ENCODE results near the gene ASPDH. TPM values are rescaled to one million over a fixed set of nuclear protein-coding genes. Genes with fewer than 3 reads are reported as not detected.

ASPDH gene
- total and polyA plus RNA-seq, 2 of the 4 experiments (the other 2 are of a cell fraction): not detected

DNA sequence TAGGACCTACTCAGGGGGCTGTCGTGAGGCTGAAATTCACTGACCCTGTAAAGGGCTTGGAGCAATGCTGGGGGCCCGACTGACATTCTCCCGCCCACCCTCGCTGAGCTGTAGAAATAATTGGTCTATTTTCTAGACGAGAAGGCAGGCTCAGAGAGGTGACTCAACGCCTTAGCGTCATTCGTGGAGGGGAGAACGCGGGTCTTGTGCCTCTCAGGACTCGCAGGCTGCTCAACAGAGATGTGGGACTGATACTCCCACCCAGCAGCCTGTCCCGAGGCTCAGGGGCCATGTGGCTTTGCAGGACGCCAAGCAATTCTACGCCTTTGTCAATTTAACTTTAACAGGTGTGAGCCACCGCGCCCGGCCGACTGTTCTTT lies 23.6 kb upstream of the ASPDH start:
- dilution Hi-C loops (cut with HindIII; ENCODE audit: low sequenced_read_pairs, unreplicated experiment): no loop called here

More for the DNA sequence above, 23.6 kb upstream of the ASPDH start:
- POLR2A ChIA-PET (ENCODE audit: unreplicated experiment): interaction anchor here (0.6 kb wide), 1 partner anchor 10 kb away, joined by 5 read pairs; no protein-coding TSS in a partner anchor
- WGBS, 2 experiments (ENCODE audit: extremely low coverage in 2 of 2, insufficient read length in 1 of 2): 91% methylated on average over 10 of the region's 18 CpGs; no CpG with 5 or more reads in 1 of the 2 experiments
- no peaks in the 10 kb centered on the region for H4K20me1 ChIP-seq (ENCODE audit: insufficient read depth, low read length)
- H3K4ac ChIP-seq (ENCODE audit: low read depth, low read length): no peak overlapping the region
- no peaks in the 10 kb centered on the region for H3K36me3 ChIP-seq (ENCODE audit: control insufficient read depth, insufficient read depth, low read length)
- H4K8ac ChIP-seq (ENCODE audit: low read depth in 2 of 2, low read length in 2 of 2): no peak overlapping the region
- H4K91ac ChIP-seq (ENCODE audit: insufficient read depth, low read depth, low read length): no peak overlapping the region
- H3K4me3 ChIP-seq (ENCODE audit: insufficient read depth, low read depth, low read length): no peak overlapping the region
- H2BK20ac ChIP-seq (ENCODE audit: low read depth, low read length): no peak overlapping the region
- in situ Hi-C loops (cut with MboI; ENCODE audit: low sequenced_read_pairs): loop anchor here (10.0 kb wide), 1 partner anchor 248 kb away; no protein-coding TSS in a partner anchor
- H3K9me1 ChIP-seq (ENCODE audit: insufficient read depth, low read length): no peaks in the 10 kb centered on the region
- H4K5ac ChIP-seq (ENCODE audit: low read depth, low read length): no peak overlapping the region
- no peak overlapping the region for H3K56ac ChIP-seq (ENCODE audit: extremely low read depth, insufficient read depth, low read length)
- no peak overlapping the region for H2BK5ac ChIP-seq (ENCODE audit: low read depth, low read length, poor library complexity, severe bottlenecking)
- no peak overlapping the region for H2AFZ ChIP-seq (replicated peaks; ENCODE audit: low read length, poor library complexity)
- H2BK15ac ChIP-seq (ENCODE audit: low read depth, low read length): no peak overlapping the region
- intact Hi-C loops (cut with micrococcal nuclease): loop anchor here (1.0 kb wide), 1 partner anchor 385 kb away; no protein-coding TSS in a partner anchor
- TF ChIP-seq, protein P1, sequence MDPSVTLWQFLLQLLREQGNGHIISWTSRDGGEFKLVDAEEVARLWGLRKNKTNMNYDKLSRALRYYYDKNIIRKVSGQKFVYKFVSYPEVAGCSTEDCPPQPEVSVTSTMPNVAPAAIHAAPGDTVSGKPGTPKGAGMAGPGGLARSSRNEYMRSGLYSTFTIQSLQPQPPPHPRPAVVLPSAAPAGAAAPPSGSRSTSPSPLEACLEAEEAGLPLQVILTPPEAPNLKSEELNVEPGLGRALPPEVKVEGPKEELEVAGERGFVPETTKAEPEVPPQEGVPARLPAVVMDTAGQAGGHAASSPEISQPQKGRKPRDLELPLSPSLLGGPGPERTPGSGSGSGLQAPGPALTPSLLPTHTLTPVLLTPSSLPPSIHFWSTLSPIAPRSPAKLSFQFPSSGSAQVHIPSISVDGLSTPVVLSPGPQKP (IDR thresholded peaks at IDR 0.05; ENCODE audit: borderline replicate concordance, low read depth, low read length): no peak
- TF ChIP-seq RFX5 (IDR thresholded peaks at IDR 0.05; ENCODE audit: low read depth, low read length): no peak
- H3K9ac ChIP-seq (ENCODE audit: low read depth, low read length): no peak overlapping the region
- no peak overlapping the region for H3K23ac ChIP-seq (ENCODE audit: low read depth, low read length)
- no peak overlapping the region for H3K14ac ChIP-seq (replicated peaks; ENCODE audit: low read depth, low read length)
- H3K79me1 ChIP-seq (ENCODE audit: low read depth in 1 of 2, low read length in 2 of 2): no peaks in the 10 kb centered on the region
- H2AK9ac ChIP-seq (replicated peaks; ENCODE audit: low read depth, low read length, poor library complexity): peak overlapping the region; percentile 65
- no peak overlapping the region for H3K27ac ChIP-seq (ENCODE audit: insufficient read depth, low read length)
- no peak overlapping the region for H2BK120ac ChIP-seq (ENCODE audit: low read depth, low read length)
- ATAC-seq (ENCODE audit: low read depth) (no peak), DNase-seq (no peak)
- H3K9me3 ChIP-seq (ENCODE audit: control insufficient read depth, insufficient read depth, low read length): peaks cover 8% of the 10 kb centered on the region
- no peak overlapping the region for H3K18ac ChIP-seq (ENCODE audit: low read depth, low read length)
- BruUV-seq (replicated peaks): no TSS peak
- CTCF ChIA-PET: interaction anchor here (0.6 to 2.5 kb wide), 7 partner anchors 13 to 818 kb away, joined by 3 to 8 read pairs (median 4); no protein-coding TSS in a partner anchor
- H3K4me1 ChIP-seq (ENCODE audit: control insufficient read depth, insufficient read depth, low read length): no peaks in the 10 kb centered on the region
- no peaks in the 10 kb centered on the region; the same call in 1 of the 2 replicates for H3K27me3 ChIP-seq (ENCODE audit: control insufficient read depth, insufficient read depth, low read length)
- H3K4me2 ChIP-seq (ENCODE audit: low read depth, low read length): no peak overlapping the region
- no peak overlapping the region for H2AK5ac ChIP-seq (ENCODE audit: low read depth, low read length)
